ENCODE measurements around the gene UBE2U. TPM values are rescaled to one million over a fixed set of nuclear protein-coding genes. Genes with fewer than 3 reads are reported as not detected.

Gene UBE2U
- total and polyA plus RNA-seq, 10 of the 15 experiments (the other 5 are each of a cell fraction or from before 2014, with no cell fraction given), result not detected

DNA sequence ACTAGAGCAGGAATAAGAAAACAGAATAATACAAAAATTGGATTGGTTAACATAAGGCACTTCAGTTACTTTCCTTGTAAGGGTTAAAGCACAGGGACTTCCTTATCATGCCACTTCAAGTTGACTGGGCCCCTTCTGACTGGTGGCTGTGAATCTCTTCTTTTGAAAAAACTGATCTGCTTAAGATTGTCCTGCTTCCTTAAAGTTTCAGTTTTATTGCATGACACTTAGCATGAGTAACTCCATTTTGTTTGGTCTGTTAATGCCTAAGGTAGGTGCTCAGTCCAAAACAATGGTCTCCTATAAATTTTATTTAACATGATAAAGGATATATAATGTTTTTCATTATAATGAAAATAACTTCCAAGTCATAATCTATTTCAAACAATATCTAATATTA lies 37.6 kb downstream of the UBE2U start (continued):
- TF ChIP-seq USF2 (IDR thresholded peaks at IDR 0.05; ENCODE audit: borderline replicate concordance, low read depth, low read length), result no peak
- TF ChIP-seq BRCA1 (IDR thresholded peaks at IDR 0.05; ENCODE audit: low read depth, low read length), result no peak
- no peak for TF ChIP-seq HDGF (IDR thresholded peaks at IDR 0.05)
- TF ChIP-seq CHD1 (IDR thresholded peaks at IDR 0.05; ENCODE audit: low read depth, low read length), result no peak
- TF ChIP-seq CREB1 (IDR thresholded peaks at IDR 0.05; ENCODE audit: low read depth), result no peak
- TF ChIP-seq KLF5 (IDR thresholded peaks at IDR 0.05; ENCODE audit: partially characterized antibody), result no peak
- TF ChIP-seq NR2C2 (IDR thresholded peaks at IDR 0.05; ENCODE audit: borderline replicate concordance, control insufficient read depth, insufficient read length, low read depth), result no peak
- TF ChIP-seq, protein P1, sequence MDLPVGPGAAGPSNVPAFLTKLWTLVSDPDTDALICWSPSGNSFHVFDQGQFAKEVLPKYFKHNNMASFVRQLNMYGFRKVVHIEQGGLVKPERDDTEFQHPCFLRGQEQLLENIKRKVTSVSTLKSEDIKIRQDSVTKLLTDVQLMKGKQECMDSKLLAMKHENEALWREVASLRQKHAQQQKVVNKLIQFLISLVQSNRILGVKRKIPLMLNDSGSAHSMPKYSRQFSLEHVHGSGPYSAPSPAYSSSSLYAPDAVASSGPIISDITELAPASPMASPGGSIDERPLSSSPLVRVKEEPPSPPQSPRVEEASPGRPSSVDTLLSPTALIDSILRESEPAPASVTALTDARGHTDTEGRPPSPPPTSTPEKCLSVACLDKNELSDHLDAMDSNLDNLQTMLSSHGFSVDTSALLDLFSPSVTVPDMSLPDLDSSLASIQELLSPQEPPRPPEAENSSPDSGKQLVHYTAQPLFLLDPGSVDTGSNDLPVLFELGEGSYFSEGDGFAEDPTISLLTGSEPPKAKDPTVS (IDR thresholded peaks at IDR 0.05; ENCODE audit: low read depth, low read length), result no peak
- TF ChIP-seq ZBTB4 (CRISPR knock-in tag; IDR thresholded peaks at IDR 0.05), result no peak

All from GM12878 (cell line).